ACHN (cell line): Measurements from ENCODE around the gene NTN5.
"Not testable (repeated sequence)": the region's sequence is repeated elsewhere in the genome, so short reads cannot be mapped to it uniquely, and the experiment has no call there.

Experiments
- DNase-seq: peaks from one replicate; pipeline ENCODE4 v3.0.0-alpha.2; 2015
- in situ Hi-C: cut with HindIII; loops from 2 replicates; pipeline ENCODE4 v1.10.0; 2017; ENCODE audit warnings: low sequenced_read_pairs, low pct_ligation_motif_present, low pct_unique_long_range_greater_than_20kb

The NTN5 gene

GRCh38 chr19:48672994-48673393 lies at the start of gene NTN5:
NTN5 (minus strand) TSS chr19:48673017; CDS start chr19:48670986, 2,031 bp downstream.
- in situ Hi-C loops: no loop called here
- DNase-seq: no peak

GRCh38 chr19:48722196-48722708 lies 49.4 kb upstream of the NTN5 start:
- in situ Hi-C loops: no loop called here
- no peak for DNase-seq

GRCh38 chr19:48720613-48721296 lies 47.9 kb upstream of the NTN5 start:
- peak; percentile 97 for DNase-seq
- in situ Hi-C loops: no loop called here

- DNase-seq: no peak
- in situ Hi-C loops: no loop called here
Measured at GRCh38 chr19:48720251-48720612, 47.4 kb upstream of the NTN5 start.

GRCh38 chr19:48719263-48720171 lies 46.7 kb upstream of the NTN5 start, which contains the start of gene MAMSTR:
MAMSTR (minus strand) TSS chr19:48719725; CDS start chr19:48719031, 694 bp downstream.
- no peak for DNase-seq
- in situ Hi-C loops: no loop called here

GRCh38 chr19:48718711-48719231 lies 46.0 kb upstream of the NTN5 start:
- in situ Hi-C loops: no loop called here
- DNase-seq: no peak

- DNase-seq, in situ Hi-C loops: not testable (repeated sequence)
Measured at GRCh38 chr19:48718106-48718505, 45.3 kb upstream of the NTN5 start.

GRCh38 chr19:48716562-48717291 lies 43.9 kb upstream of the NTN5 start:
- in situ Hi-C loops: no loop called here
- DNase-seq: no peak

GRCh38 chr19:48715681-48716171 lies 42.9 kb upstream of the NTN5 start:
- in situ Hi-C loops: no loop called here

GRCh38 chr19:48714759-48715675 lies 42.2 kb upstream of the NTN5 start:
- no peak for DNase-seq
- in situ Hi-C loops: no loop called here

More at GRCh38 chr19:48715681-48716171, 42.9 kb upstream of the NTN5 start:
- DNase-seq: no peak

GRCh38 chr19:48713864-48714755 lies 41.3 kb upstream of the NTN5 start:
- in situ Hi-C loops: no loop called here
- DNase-seq: peak; percentile 98

- DNase-seq: peak; percentile 27
- in situ Hi-C loops: no loop called here
Measured at GRCh38 chr19:48713041-48713863, 40.4 kb upstream of the NTN5 start.

GRCh38 chr19:48711106-48711662 lies 38.4 kb upstream of the NTN5 start:
- no peak for DNase-seq
- in situ Hi-C loops: no loop called here

GRCh38 chr19:48708471-48708870 lies 35.7 kb upstream of the NTN5 start:
- no peak for DNase-seq
- in situ Hi-C loops: no loop called here

- in situ Hi-C loops: no loop called here
- DNase-seq: no peak
Measured at GRCh38 chr19:48705431-48705830, 32.6 kb upstream of the NTN5 start.
